Endodermal cell (in vitro differentiated cells): ENCODE measurements around the gene WIPI1. TPM values are rescaled to one million over a fixed set of nuclear protein-coding genes. Genes with fewer than 3 reads are reported as not detected.
"Not testable (repeated sequence)": the region's sequence is repeated elsewhere in the genome, so short reads cannot be mapped to it uniquely, and the experiment has no call there.

Experiments
- DNase-seq: peaks from one replicate; pipeline ENCODE4 v3.0.0-alpha.2; 2017
- H3K27ac ChIP-seq: 2 replicates; pipeline ENCODE4 v1.5.1; 2013; ENCODE audit warnings: mild to moderate bottlenecking, low read depth, low read length, moderate library complexity
- H3K27me3 ChIP-seq: 2 replicates; pipeline ENCODE4 v1.6.1; 2013; ENCODE audit warnings: mild to moderate bottlenecking, low read length, moderate library complexity; ENCODE audit not compliant: insufficient read depth, control insufficient read depth, poor library complexity, severe bottlenecking
- H3K36me3 ChIP-seq: 2 replicates; pipeline ENCODE4 v1.7.0; 2013; ENCODE audit warnings: mild to moderate bottlenecking, low read length, moderate library complexity; ENCODE audit not compliant: control insufficient read depth, insufficient read depth
- H3K4me1 ChIP-seq: one replicate; pipeline ENCODE4 v1.7.0; 2013; ENCODE audit warnings: low read length; ENCODE audit not compliant: control insufficient read depth, insufficient read depth
- H3K4me3 ChIP-seq: 2 replicates; pipeline ENCODE4 v1.5.1; 2013; ENCODE audit warnings: mild to moderate bottlenecking, low read length, moderate library complexity
- H3K9ac ChIP-seq: 2 replicates; pipeline ENCODE4 v1.6.1; 2013; ENCODE audit warnings: mild to moderate bottlenecking, low read length, moderate library complexity; ENCODE audit not compliant: poor library complexity, severe bottlenecking; ENCODE audit errors: extremely low read depth
- H3K9me3 ChIP-seq: 2 replicates; pipeline ENCODE4 v1.6.1; 2013; ENCODE audit warnings: mild to moderate bottlenecking, low read length, moderate library complexity; ENCODE audit not compliant: control insufficient read depth
- H3K27ac Mint-ChIP-seq: 2 replicates; pipeline ENCODE4 v1.8.0; 2020; ENCODE audit warnings: mixed read lengths
- H3K27me3 Mint-ChIP-seq: 2 replicates; pipeline ENCODE4 v1.8.0; 2021; ENCODE audit warnings: mild to moderate bottlenecking, mixed read lengths; ENCODE audit not compliant: insufficient read depth
- H3K36me3 Mint-ChIP-seq: 2 replicates; pipeline ENCODE4 v1.8.0; 2020; ENCODE audit warnings: low read depth, mixed read lengths
- H3K4me1 Mint-ChIP-seq: 2 replicates; pipeline ENCODE4 v1.8.0; 2020; ENCODE audit warnings: mixed read lengths
- H3K4me3 Mint-ChIP-seq: 2 replicates; pipeline ENCODE4 v1.8.0; 2020; ENCODE audit warnings: mild to moderate bottlenecking, moderate library complexity, mixed read lengths
- H3K9me3 Mint-ChIP-seq: 2 replicates; pipeline ENCODE4 v1.8.0; 2020; ENCODE audit warnings: mild to moderate bottlenecking, mixed read lengths
- CTCF ChIP-seq: fragments of 200-600 bp; sonication (generic); conservative IDR thresholded peaks from 2 replicates; pipeline ENCODE4 v1.5.0; 2021; ENCODE audit warnings: antibody characterized with exemption, mild to moderate bottlenecking
- WGBS, 2 experiments: methylation state at CpG; one replicate each; pipeline versions ENCODE4 v1.1.5 to v1.1.7; 2013; ENCODE audit warnings: missing lambda C conversion rate in 2 of 2, mixed read lengths in 1 of 2; ENCODE audit not compliant: insufficient coverage in 1 of 2, insufficient read length in 1 of 2; 5-methylcytosine and 5-hydroxymethylcytosine counted together
- total RNA-seq, 2 donors: library from RNA; stranded (reverse); fragmentation: NEBNext Ultra II Directional in 1 of 2; extraction: Animal tissue kit (Norgen Biotek cat#: 25700) in 1 of 2; gene quantifications; 2 replicates in 1 of 2; 3 replicates in 1 of 2; pipeline ENCODE4 v1.2.1, GENCODE V29; 2021

Gene WIPI1
- total RNA-seq, 2 donors from 2014 or later: 32.0 to 39.5 TPM

GRCh38 chr17:68495081-68495480 is 37.8 kb upstream of the WIPI1 start:
- Histone ChIP-seq H3K27ac (no peak overlapping the region), H3K36me3 (no peaks in the 10 kb centered on the region), H3K27me3 (no peaks in the 10 kb centered on the region), H3K9ac (no peak overlapping the region), H3K4me1 (no peaks in the 10 kb centered on the region), H3K9me3 (no peaks in the 10 kb centered on the region), H3K4me3 (no peak overlapping the region)
- no peak for DNase-seq
- Mint-ChIP-seq H3K4me1 (no peaks in the 10 kb centered on the region), H3K27me3 (no peaks in the 10 kb centered on the region), H3K27ac (no peak overlapping the region), H3K36me3 (no peaks in the 10 kb centered on the region), H3K4me3 (no peak overlapping the region), H3K9me3 (peaks cover 6% of the 10 kb centered on the region)
- 93 to 95% methylated on average over 4 of the region's 4 CpGs for WGBS, 2 experiments
- TF ChIP-seq CTCF: no peak

- not testable (repeated sequence) for H3K4me1 ChIP-seq, H3K27ac ChIP-seq, H3K4me3 Mint-ChIP-seq, H3K9me3 Mint-ChIP-seq, DNase-seq, H3K27me3 Mint-ChIP-seq, H3K27me3 ChIP-seq, H3K36me3 Mint-ChIP-seq, H3K9ac ChIP-seq, H3K4me1 Mint-ChIP-seq, H3K9me3 ChIP-seq, H3K27ac Mint-ChIP-seq, H3K4me3 ChIP-seq, H3K36me3 ChIP-seq
- 92 to 94% methylated on average over 8 of the region's 8 CpGs for WGBS, 2 experiments
These were observed 35.2 kb upstream of the WIPI1 start for GRCh38 chr17:68492394-68493054.

GRCh38 chr17:68491381-68492231 is 34.3 kb upstream of the WIPI1 start:
- Mint-ChIP-seq H3K36me3 (no peaks in the 10 kb centered on the region), H3K27ac (no peak overlapping the region), H3K4me1 (no peaks in the 10 kb centered on the region), H3K27me3 (no peaks in the 10 kb centered on the region), H3K4me3 (no peak overlapping the region), H3K9me3 (peaks cover 6% of the 10 kb centered on the region)
- Histone ChIP-seq H3K27ac (no peak overlapping the region), H3K27me3 (no peaks in the 10 kb centered on the region), H3K9me3 (no peaks in the 10 kb centered on the region), H3K36me3 (no peaks in the 10 kb centered on the region), H3K9ac (no peak overlapping the region), H3K4me1 (no peaks in the 10 kb centered on the region), H3K4me3 (no peak overlapping the region)
- WGBS, 2 experiments: 89 to 90% methylated on average over 9 to 12 of the region's 12 CpGs
- no peak for DNase-seq
- no peak for TF ChIP-seq CTCF
